ENCODE data around the gene DTX3L. TPM values are rescaled to one million over a fixed set of nuclear protein-coding genes. Genes with fewer than 3 reads are reported as not detected.

DTX3L gene
- total RNA-seq, 1 experiment from 2014 or later = 26.1 TPM

- DNase-seq (ENCODE audit: low spot score) = no peak
These were observed 42.2 kb downstream of the DTX3L start for GRCh38 chr3:122606330-122606729.

GRCh38 chr3:122608916-122609315 is 44.8 kb downstream of the DTX3L start:
- DNase-seq (ENCODE audit: low spot score) = no peak

GRCh38 chr3:122609798-122610559 is 45.8 kb downstream of the DTX3L start:
- DNase-seq (ENCODE audit: low spot score) = peak; percentile 79

- DNase-seq (ENCODE audit: low spot score) = no peak
These were observed 48.6 kb downstream of the DTX3L start for GRCh38 chr3:122612696-122613095.

- peak; percentile 40 for DNase-seq (ENCODE audit: low spot score)
These were observed 51.2 kb downstream of the DTX3L start for GRCh38 chr3:122615303-122615702.

- DNase-seq (ENCODE audit: low spot score) = no peak
These were observed 54.5 kb downstream of the DTX3L start for GRCh38 chr3:122618614-122619013.

GRCh38 chr3:122619040-122619439 is 54.9 kb downstream of the DTX3L start:
- DNase-seq (ENCODE audit: low spot score) = no peak

GRCh38 chr3:122620399-122620798 is 56.3 kb downstream of the DTX3L start:
- DNase-seq (ENCODE audit: low spot score) = no peak

- no peak for DNase-seq (ENCODE audit: low spot score)
These were observed 57.0 kb downstream of the DTX3L start for GRCh38 chr3:122621112-122621511.

GRCh38 chr3:122623031-122623829 is 59.1 kb downstream of the DTX3L start:
- no peak for DNase-seq (ENCODE audit: low spot score)

Other genes with a start within 250 kb of the DTX3L start
- 0.24 TPM in 1 of 2 replicates, not detected in the other for gene CSTA, start 239.1 kb upstream of the DTX3L start, total RNA-seq (2014; rRNA removed; shearing (Covaris generic))
- gene MIX23, start 181.1 kb upstream of the DTX3L start, total RNA-seq (2014; rRNA removed; shearing (Covaris generic)) = 77.5 and 114 TPM in 2 replicates
- 41.2 and 55.3 TPM in 2 replicates for gene FAM162A, start 180.2 kb upstream of the DTX3L start, total RNA-seq (2014; rRNA removed; shearing (Covaris generic))
- gene WDR5B, start 148.3 kb upstream of the DTX3L start, total RNA-seq (2014; rRNA removed; shearing (Covaris generic)) = 9.6 and 10.4 TPM in 2 replicates
- 23.8 and 30.6 TPM in 2 replicates for gene KPNA1, start 49.4 kb upstream of the DTX3L start, total RNA-seq (2014; rRNA removed; shearing (Covaris generic))
- 20.6 and 22.8 TPM in 2 replicates for gene PARP9, start within 50 bp of the DTX3L start, total RNA-seq (2014; rRNA removed; shearing (Covaris generic))
- gene PARP15, start 13.3 kb downstream of the DTX3L start, total RNA-seq (2014; rRNA removed; shearing (Covaris generic)) = not detected in 2 replicates
- gene PARP14, start 116.5 kb downstream of the DTX3L start, total RNA-seq (2014; rRNA removed; shearing (Covaris generic)) = 20.4 and 22.6 TPM in 2 replicates
- gene HSPBAP1, start 229.5 kb downstream of the DTX3L start, total RNA-seq (2014; rRNA removed; shearing (Covaris generic)) = 6.2 and 14.6 TPM in 2 replicates
- gene SLC49A4, start 230.7 kb downstream of the DTX3L start, total RNA-seq (2014; rRNA removed; shearing (Covaris generic)) = 44.2 and 49.5 TPM in 2 replicates